Right lobe of liver (tissue), 6 donors: ENCODE results near the gene ATF3. TPM values are rescaled to one million over a fixed set of nuclear protein-coding genes. Genes with fewer than 3 reads are reported as not detected.

Source experiments
- ATAC-seq, 4 donors: fragments of 200-7000 bp; cut with Tn5 transposase; one replicate each; pipeline ENCODE4 v1.9.1; 2020; ENCODE audit warnings: mild to moderate bottlenecking in 4 of 4, moderate library complexity in 4 of 4
- DNase-seq, 3 donors: peaks; one replicate each; pipeline ENCODE4 v3.0.0-alpha.2; 2020
- H3K27ac ChIP-seq, 3 donors: fragments of 200-600 bp; one replicate each; pipeline ENCODE4 v1.8.0; 2022
- H3K27me3 ChIP-seq, 2 donors: fragments of 200-600 bp; one replicate each; pipeline ENCODE4 v1.8.0; 2022
- H3K36me3 ChIP-seq, 4 donors: fragments of 200-600 bp; sonication (generic) in 1 of 4; one replicate each; pipeline versions ENCODE4 v1.5.1 to v1.8.0; 2017 to 2022; ENCODE audit warnings: control low read depth in 1 of 4
- H3K4me1 ChIP-seq, 4 donors: fragments of 200-600 bp; sonication (generic) in 1 of 4; one replicate each; pipeline versions ENCODE4 v1.5.1 to v1.8.0; 2017 to 2022; ENCODE audit warnings: control low read depth in 1 of 4
- H3K4me3 ChIP-seq, 3 donors: fragments of 200-600 bp; one replicate each; pipeline ENCODE4 v1.8.0; 2022
- H3K9me3 ChIP-seq, 4 donors: fragments of 200-600 bp; sonication (generic) in 1 of 4; one replicate each; pipeline versions ENCODE4 v1.5.1 to v1.8.0; 2017 to 2022; ENCODE audit warnings: control low read depth in 1 of 4
- CTCF ChIP-seq, 4 donors: fragments of 200-600 bp in 3 of 4; fragments of 450-650 bp in 1 of 4; IDR thresholded peaks; one replicate each; pipeline versions ENCODE4 v1.5.1 to v1.8.0; 2016 to 2022; ENCODE audit warnings: antibody characterized with exemption in 4 of 4, mild to moderate bottlenecking in 2 of 4
- POLR2A ChIP-seq: fragments of 450-650 bp; IDR thresholded peaks from one replicate; pipeline ENCODE4 v1.6.1; 2017; ENCODE audit warnings: antibody characterized with exemption, mild to moderate bottlenecking
- whole genome bisulfite sequencing: methylation state at CpG from one replicate; pipeline ENCODE4 v1.1.6; 2018; ENCODE audit warnings: low coverage, low lambda C conversion rate; ENCODE audit not compliant: insufficient coverage; ENCODE audit errors: missing lambda C conversion rate; 5-methylcytosine and 5-hydroxymethylcytosine counted together
- intact Hi-C, 2 donors: fragments of 100-400 bp; cut with DNase I; formaldehyde crosslinking; loops; one replicate each; pipeline versions ENCODE4 v1.11.2 to v1.14.1; 2022
- total RNA-seq, 6 experiments: library from RNA; depleted of rRNA in 2 of 6; stranded (reverse); fragments of >200 nt in 2 of 6; fragmentation: NEBNext Ultra II Directional in 3 of 6; extraction: Animal tissue kit (Norgen Biotek cat#: 25700) in 3 of 6; gene quantifications; one replicate each; pipeline versions ENCODE4 v1.1.0 to v1.2.4, GENCODE V29; 2016 to 2023
- donor health status: DM: no; HTN: yes; CAD: no.
- donor health status: DM: no; HTN: no; CAD: no.
- donor health status: DM: no; HTN: no; CAD: no.
- donor health status: DM: no; HTN: yes; CAD: no.
- donor health status: DM: no; HTN: yes; CAD: no.

Gene ATF3
- total RNA-seq, 6 experiments from 2014 or later = 3.7 to 77.2 (median 15.1) TPM

- H3K4me1 ChIP-seq = no peaks in the 10 kb centered on the region
- H3K36me3 ChIP-seq = no peaks in the 10 kb centered on the region
- H3K4me3 ChIP-seq = no peak overlapping the region
- no peak overlapping the region for H3K27ac ChIP-seq
- TF ChIP-seq CTCF (IDR thresholded peaks at IDR 0.05) (no peak), POLR2A (no peak)
- DNase-seq (no peak), ATAC-seq (no peak)
- no peaks in the 10 kb centered on the region for H3K27me3 ChIP-seq
- no peaks in the 10 kb centered on the region for H3K9me3 ChIP-seq
- WGBS = 100% methylated on average over 1 of the region's 3 CpGs
- intact Hi-C loops = no loop called here
Observed at GRCh38 chr1:212594640-212595039, 13.9 kb upstream of the ATF3 start.

GRCh38 chr1:212595229-212595628, 13.3 kb upstream of the ATF3 start:
- no peaks in the 10 kb centered on the region for H3K9me3 ChIP-seq
- H3K4me1 ChIP-seq = no peaks in the 10 kb centered on the region
- no peak for TF ChIP-seq CTCF (IDR thresholded peaks at IDR 0.05)
- no peak for TF ChIP-seq POLR2A
- H3K36me3 ChIP-seq = no peaks in the 10 kb centered on the region
- H3K4me3 ChIP-seq = no peak overlapping the region
- H3K27me3 ChIP-seq = no peaks in the 10 kb centered on the region
- intact Hi-C loops = no loop called here
- H3K27ac ChIP-seq = no peak overlapping the region
- 94% methylated on average over 3 of the region's 8 CpGs for WGBS
- DNase-seq = no peak
- peak in 1 of 4 donors; percentile 21 for ATAC-seq

GRCh38 chr1:212595787-212596714, 12.5 kb upstream of the ATF3 start:
- TF ChIP-seq POLR2A = no peak
- TF ChIP-seq CTCF (IDR thresholded peaks at IDR 0.05) = peak; percentile 24 to 36 (median 33)
- 28% methylated on average over 8 of the region's 8 CpGs for WGBS
- ATAC-seq = peak; percentile 77 to 90 (median 86)
- intact Hi-C loops = no loop called here
- Histone ChIP-seq H3K27me3 (no peaks in the 10 kb centered on the region), H3K27ac (peak overlapping the region in 2 of 3 donors; percentile 5 to 13), H3K4me1 (no peaks in the 10 kb centered on the region), H3K36me3 (no peaks in the 10 kb centered on the region), H3K9me3 (no peaks in the 10 kb centered on the region), H3K4me3 (peak overlapping the region in 2 of 3 donors; percentile 14 to 21)
- no peak for DNase-seq

GRCh38 chr1:212596798-212597197, 11.8 kb upstream of the ATF3 start:
- H3K9me3 ChIP-seq = no peaks in the 10 kb centered on the region
- H3K27ac ChIP-seq = peak overlapping the region in 2 of 3 donors; percentile 5 to 13
- no peak overlapping the region for H3K4me3 ChIP-seq
- intact Hi-C loops = no loop called here
- WGBS = 87% methylated on average over 3 of the region's 3 CpGs
- no peak for TF ChIP-seq CTCF (IDR thresholded peaks at IDR 0.05)
- no peak for TF ChIP-seq POLR2A
- DNase-seq (no peak), ATAC-seq (peak in 1 of 4 donors; percentile 8)
- H3K27me3 ChIP-seq = no peaks in the 10 kb centered on the region
- no peaks in the 10 kb centered on the region for H3K4me1 ChIP-seq
- no peaks in the 10 kb centered on the region for H3K36me3 ChIP-seq
